ENCODE results near the gene GFY.

GFY gene

DNA sequence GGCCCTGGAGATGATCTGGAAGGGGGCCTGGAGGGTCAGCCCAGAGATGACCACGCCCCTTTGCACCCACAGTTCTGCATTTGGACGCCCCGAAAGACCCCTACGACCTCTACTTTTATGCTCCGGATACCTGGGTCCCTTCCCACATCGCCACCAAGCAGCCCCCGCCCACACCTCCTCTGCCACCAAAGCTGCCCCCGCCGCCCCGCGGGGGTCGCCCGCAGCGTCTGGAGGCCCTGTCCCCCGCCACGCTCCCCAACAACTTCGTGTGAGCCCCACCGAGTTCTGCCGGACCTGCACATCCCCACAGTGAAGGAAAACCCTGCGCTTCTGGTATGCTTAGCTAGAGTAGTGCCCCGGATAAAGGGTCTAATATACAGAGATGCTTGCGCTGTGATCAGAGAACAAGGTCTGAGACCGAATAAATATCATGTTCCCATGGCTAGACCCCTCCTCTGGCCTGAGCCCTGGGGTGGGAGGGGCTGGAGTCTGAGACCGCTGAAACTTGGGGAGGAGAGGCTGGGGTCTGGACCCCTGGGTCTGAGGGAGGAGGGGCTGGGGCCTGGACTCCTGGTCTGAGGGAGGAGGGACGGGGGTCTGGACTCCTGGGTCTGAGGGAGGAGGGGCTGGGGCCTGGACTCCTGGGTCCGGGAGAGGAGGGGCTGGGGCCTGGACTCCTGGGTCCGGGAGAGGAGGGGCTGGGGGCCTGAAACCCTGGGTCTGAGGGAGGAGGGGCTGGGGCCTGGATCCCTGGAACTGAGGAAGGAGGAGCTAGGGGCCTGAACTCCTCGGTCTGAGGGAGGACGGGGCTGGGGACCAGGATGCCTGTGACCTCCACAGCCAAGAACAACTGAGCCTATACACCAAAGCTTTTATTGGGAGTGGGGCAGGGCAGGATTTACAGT is 3.6 kb downstream of the GFY start:
- no peak for DNase-seq

DNA sequence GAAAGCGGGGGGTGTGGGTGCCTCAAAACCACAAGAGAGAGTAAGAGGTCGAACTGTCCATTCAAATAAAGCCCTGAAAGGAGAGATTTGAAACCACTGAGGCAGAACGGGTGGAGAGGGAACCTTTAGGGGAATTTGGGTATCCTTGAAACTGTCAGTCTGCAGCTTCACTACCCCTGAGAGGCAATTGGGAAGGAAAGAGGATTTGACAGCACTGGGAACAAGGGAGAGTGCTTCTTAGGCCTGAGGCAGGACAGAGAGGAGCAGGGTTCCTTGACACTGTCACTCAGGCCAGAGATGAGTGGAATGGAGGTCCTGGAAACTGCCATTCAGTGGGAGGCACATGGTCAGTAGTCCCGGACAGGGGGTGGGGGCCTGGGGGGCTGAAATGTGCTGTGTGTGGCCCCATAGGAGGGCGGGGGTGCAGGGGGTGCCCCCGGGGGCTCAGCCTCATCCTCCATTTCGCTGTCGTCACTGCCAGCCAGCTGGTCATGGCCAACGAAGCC is 5.0 kb downstream of the GFY start:
- DNase-seq: no peak

DNA sequence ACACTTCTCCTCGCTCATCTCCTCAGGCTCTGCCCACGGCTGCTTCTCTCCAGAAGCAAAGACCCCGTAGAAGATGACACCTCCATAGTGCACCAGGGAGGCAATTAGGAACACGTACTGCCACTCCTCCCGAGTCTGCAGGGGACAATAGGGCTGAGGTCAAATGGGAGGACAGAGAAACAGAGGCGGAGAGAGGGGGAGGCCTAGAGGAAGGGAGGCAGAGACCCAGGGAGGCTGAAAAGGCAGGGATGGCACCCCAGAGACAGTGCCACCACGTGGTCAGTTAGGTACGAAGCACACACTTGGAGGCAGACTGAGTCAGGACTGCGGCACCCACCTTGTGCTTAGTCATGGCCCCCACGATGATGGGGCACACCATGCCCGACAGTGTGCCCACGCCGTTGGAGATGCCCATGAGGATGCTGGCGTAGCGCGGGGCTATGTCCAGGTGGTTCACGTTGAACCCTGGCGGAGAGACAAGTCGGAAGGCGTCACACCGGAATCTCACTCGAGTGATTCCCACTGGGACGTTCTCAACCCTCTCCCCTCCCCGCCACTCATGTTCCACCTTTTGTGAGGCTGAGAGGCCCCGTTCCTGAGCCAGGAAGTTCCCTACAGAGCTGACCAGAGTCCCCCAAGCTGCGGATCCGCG is 5.6 kb downstream of the GFY start:
- DNase-seq: peak; percentile 38

DNA sequence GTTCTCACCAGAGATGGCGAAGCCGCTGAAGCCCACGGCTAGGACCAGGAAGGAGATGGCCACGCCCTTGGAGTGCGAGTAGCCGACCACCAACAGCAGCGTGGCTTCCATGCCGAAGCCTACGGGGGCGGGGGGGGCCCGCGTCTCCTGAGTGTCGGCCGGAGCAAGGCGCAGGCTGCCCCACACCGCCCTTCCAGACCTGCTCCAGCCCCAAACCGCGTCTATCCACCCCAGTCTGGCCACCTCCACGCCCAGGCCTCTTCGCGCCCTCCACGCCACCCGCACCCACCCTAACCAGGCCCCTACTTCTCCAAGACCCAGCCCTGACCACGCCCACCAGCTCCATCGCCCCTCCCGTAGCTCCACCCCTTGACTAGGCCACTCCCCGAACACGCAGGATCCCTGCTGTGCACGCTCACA is 6.2 kb downstream of the GFY start:
- no peak for DNase-seq

DNA sequence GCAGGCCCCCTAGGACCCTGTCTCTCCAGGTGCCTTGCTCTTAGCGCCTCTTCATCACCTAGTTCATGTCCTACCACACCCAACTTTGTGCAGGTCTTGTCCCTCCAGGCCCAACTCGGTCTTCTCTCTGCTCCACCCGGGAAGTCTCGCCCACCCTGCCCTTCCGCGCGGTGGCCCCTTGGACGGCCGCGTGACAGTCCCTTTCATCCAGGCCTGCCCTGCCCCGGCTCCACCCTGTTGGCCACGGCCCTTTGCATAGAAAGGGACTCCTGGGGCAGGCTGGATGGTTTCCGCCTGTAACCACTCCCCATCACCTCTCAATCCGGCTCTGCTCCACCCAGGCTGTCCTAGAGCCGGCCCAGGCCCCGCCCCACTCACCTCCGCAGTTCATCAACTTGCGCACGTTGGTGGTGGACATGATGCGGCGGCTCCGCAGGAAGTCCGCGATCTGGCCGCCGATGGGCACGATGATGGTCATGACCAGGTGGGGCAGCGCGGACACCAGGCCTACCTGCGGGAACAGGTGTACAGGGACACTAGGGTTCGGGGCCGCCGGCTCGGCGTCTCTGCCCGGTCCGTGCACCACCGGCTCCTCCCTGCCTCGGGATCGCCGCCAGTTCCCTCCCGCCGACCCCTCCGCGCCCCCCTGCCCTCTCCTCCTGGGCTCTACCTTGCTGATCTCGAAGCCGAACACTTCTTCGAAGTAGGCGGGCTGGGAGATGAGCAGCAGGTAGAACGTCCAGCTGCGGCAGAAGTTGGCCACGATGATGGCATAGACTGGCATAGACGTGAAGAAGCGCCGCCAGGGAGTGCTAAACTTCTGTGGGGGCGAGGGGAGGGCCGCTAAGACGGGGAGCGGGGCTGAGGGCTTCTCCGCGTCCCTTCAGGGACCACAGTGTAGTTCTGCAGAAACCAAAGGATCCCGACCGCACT is 7.2 kb downstream of the GFY start:
- DNase-seq: peak; percentile 39

DNA sequence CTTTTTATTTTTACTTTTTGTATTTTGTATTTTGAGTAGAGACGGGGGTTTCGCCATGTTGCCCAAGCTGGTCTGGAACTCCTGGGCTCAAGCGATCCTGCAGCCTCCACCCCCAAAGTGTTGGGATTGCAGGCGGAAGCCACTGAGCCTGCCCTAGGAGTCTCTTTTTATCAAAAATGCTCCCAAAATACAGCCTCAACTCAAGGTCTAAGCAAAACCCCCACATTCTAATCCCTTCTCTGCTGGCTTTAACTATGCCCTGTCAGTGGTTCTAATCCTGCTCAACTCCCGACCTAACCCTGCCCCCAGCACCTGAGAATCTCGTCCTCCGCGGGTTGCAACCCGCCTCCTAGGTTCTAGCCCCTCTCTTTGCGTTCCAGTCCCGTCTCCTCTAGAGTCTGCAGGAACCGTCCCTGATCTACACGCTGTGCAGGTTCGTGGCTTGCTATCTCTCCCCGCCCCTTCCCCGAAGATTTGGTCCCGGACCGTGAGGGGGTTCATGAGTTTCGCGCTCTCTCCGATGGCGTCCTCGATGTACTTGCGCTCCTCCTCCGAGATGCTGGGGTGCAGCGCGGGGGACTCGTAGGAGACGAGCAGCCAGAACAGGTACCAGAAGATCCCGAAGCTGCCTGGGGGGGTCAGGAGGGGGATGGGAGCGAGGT is 8.2 kb downstream of the GFY start:
- DNase-seq: no peak

DNA sequence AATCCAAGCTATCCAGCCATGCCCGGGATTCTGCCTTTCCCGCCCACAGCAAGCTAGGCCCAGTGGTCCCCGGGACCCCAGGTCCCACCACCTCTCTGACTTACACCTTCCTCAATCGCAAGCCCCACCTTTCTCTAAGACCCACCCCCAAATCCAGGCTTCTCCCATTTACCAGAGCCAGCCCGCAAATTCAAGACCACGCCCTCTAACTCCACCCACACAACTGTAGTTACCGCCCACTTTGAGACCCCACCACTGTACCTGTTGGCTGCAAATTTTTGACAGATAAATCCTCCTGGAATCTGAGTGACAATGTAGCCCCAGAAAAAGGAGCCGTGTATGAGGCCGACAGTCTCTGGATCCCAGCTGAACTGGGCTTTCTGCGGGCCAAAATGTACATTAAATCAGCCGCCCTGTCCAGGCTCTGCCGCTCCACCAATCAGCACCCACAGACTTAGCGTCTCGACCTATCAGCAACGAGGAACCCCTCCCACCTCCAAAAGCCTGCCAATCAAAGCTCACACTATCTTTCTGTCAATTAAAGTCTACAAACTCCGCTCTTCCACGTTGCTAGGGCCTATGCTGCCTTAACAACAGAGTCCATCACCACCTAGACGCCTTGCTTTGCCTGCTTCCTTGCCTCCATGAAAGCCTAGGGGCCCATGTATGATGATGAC is 9.9 kb downstream of the GFY start:
- DNase-seq: no peak

DNA sequence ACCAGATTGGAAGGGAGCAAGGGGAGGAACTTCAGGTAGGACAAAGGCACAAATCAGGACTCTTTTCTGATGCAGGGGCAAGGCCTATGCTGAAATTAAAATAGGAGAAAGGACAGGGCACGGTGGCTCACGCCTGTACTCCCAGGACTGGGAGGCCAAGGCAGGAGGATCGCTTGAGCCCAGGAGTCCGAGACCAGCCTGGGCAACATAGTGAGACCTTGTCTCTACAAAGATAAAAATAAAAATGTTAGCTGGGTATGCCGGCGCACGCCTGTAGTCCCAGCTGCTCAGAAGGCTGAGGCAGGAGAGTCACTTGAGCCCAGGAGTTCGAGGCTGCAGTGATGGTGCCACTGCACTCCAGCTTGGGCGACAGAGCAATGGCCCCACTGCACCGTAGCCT is 10.5 kb downstream of the GFY start:
- DNase-seq: no peak

DNA sequence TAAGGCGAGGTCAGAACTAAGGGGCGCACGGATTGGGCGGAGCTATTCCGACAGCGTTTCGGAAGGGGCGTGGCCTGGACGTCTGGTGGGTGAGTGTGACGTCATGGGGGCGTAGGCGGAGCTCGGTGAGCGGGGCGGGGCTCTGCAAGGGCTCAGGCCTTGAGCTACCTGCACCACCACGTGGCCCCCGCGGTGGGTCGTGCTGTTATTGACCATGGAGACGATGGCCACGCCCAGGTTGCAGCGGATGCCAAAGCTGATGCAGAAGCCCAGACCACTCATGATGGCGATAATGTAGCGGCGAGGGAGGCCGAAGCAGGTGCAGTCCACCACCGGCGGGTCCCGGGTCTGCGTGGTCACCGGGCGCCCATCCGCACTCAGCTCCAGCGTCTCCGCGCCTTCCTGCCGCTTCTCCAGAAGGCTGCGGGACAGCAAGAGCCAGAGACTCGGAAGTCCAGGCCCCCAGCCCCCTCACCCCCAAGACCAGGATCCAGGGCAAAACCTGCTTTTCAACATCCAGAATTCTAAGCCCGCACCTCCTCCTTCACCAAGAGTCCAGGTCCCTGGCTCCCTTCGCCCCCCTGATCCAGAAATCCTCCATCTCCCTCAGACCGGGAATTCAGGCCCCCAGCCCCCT is 11.3 kb downstream of the GFY start:
- DNase-seq: peak; percentile 58

DNA sequence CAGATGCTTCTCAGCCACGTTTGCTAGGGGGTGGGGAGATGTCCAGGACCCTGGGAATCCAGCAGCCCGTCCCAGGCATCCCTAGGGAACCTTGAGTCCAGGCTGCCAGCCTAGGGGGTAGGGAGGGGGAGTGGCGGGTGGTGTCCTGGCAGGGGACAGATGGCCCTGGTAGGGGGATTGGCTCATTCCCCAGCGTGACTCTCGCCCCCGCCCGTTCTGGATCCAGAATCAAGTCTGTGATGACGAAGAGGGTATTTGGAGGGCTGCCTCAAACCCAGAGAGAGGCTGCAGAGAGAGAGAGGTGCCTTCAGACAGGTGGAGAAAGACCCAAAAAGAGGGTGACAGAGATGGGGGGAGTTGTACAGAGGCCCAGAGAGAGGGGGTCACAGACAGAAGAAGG is 12.0 kb downstream of the GFY start:
- no peak for DNase-seq

DNA sequence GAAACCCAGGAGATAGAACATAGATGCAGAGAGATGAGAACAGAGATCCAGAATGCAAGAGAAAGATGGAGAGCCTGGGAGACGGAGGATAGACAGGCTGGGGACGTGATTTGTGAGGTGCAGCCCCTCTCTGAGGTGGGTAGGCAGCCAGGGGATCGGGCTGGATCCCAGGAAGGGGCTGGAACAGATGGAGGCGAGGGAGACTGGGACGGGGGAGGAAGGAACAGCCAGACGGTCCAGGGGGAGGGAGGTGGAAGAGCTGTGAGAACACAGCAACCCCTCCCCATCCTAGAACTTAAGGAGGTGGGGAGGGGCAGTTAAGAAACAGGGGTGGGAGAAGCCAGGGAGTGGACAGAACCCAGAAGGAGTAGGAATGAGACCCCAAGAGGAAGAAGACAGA is 13.1 kb downstream of the GFY start:
- DNase-seq: no peak

DNA sequence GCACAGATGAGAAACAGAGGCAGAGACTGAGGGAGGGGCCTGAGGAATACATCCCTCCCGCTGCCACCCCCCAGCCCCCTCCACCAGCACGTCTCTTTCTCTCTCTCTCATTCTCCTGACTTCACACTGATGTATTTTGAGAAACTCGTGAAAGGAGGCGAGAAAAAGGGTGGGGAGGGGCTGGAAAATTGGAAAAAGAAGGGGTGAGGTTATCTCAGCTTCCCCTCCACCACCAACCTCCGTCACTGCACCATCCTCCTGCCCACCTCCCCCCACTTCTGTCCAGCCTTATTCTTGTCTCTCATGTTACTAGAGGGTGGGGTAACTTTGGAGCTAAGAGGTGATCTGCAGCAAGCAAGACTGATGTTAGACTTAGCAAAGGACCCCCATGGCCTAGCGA is 14.6 kb downstream of the GFY start:
- DNase-seq: no peak

DNA sequence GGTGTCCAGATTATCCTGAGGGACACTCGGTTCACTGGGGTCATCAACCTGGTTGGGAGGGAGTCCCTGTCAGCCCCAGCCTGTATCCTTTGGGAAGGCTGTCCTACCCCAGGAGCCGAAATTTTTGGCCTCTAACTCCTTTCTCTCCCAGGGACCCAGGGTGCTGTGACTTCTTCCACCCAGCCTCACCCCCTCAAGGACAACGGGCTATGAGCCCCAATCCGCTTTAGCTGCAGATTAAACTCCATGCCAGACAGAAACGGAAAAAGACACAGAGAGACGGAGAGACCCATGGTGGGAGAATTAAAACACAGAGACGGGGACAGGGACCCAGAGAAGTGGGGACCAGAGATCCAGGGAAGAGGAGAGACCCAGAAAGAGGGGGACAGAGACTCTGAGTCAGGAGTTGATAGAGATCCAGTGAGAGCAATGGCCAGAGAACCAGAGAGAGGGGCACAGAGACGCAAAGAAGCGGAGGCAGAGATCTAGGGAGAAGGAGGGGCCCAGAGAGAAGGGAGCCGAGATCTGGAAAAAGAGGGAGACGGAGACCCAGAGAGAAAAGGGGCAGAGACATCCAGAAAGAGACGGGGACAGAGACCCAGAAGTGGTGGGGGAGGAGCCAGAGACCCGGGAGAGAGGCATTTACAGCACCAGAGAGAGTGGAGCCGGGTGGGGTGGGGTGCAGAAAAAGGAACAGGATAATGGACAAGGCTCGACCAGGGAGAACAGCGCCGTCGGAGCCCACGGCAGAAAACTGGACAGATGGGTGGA is 15.4 kb downstream of the GFY start:
- DNase-seq: no peak

DNA sequence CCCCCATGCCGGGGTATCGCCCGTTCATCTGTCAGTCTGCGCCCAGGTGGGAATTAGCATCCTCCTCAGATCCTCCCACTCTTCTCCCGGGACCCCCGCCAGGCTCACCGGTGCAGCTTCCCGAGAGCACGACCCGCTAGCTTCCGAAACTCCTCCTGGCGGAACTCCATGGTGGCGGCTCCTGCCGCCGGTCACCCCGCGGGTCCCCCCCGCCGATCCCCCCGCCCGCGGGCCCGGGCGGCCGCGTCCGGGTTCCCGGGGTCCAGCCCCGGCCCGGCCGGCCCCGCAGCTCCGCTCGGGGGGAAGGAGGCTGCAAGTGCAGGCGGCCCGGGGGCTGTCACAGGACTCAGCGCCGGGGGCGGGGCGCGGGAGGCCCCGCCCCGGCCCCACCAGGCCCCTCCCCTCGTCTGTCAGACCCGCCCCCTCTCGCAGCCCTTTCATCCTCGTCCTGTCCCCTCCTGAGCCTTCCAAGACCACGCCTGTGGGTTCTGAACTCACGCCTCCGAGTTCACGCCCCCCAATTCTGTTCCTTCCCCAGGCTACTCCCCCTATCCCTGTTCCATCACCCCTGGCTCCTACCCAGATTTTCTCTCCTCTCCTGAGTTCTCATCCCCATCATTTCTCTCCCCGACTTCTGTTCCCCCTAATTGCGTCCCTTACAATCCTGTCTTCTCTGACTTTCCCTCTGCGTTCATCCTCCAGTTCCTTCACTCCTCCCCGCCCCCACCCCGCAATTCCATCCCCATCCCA is 16.2 kb downstream of the GFY start, which contains the start of gene SLC17A7:
Gene SLC17A7 (minus strand): TSS at position 318 of the 750 bp plus-strand sequence. CDS start 148 bp downstream, at position 170.
- peak; percentile 49 for DNase-seq

DNA sequence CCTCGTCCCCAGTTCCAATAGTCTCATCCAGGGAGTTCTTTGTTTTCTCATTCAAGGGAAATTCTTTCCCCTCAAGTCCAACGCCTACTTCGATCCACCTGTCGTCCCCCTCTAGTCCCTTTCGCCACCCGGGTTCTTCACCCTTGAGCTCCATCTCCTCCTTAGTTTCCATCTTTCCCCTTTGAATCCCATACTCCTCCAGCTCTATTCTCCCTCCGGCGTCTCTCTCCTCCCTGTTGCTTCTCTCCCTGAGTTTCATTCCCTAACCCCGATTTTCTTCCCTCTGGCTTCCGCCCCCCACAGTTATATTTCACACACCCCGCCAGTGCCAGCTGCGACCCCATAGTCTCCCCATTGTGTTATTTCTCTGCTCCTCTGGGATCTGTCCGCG is 16.8 kb downstream of the GFY start:
- no peak for DNase-seq

DNA sequence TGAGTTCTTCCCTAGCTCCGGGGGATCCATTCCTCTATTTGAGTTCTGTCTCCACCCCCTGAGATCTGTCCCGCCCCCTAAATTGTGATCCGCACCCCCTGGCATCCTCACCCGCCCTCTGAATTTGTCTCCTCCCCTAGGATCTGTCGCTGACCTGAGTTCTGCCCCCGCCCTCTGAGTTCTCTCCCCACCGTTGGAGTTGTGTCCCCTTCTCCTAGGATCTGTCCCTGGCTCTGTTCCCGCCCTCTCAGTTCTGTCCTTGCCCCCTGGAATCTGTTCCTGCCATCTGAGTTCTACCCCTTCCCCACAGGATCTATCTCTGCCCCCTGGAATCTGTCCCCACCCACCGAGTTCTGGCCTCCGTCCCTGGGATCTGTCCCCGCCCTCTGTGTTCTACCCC is 17.2 kb downstream of the GFY start:
- peak; percentile 32 for DNase-seq

DNA sequence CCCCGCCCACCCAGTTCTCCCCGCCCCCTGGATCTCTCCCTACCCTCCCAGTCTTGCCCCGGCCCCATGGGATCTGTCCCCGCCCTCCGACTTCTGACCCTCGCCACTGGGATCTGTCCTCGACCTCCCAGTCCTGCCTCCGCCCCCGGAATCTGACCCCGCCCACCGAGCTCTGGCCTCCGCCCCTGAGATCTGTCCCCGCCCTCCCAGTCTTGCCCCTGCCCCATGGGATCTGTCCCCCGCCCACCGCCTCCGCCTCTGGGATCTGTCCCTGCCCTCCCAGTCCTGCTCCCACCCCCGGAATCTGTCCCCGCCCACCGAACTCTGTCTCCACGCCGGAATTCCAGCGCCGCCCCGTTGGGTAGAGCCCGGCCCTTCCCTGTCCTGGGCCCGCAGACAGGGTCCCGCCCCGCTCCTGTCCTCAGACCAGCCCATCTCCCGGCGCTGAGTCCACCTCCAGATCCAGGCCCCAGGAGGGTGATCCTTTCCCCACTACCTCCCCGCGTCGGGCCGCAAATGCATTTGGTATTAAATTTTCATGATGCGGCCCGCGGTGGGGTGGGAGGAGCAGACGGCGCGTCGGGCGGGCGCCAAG is 17.7 kb downstream of the GFY start:
- peak; percentile 59 for DNase-seq

DNA sequence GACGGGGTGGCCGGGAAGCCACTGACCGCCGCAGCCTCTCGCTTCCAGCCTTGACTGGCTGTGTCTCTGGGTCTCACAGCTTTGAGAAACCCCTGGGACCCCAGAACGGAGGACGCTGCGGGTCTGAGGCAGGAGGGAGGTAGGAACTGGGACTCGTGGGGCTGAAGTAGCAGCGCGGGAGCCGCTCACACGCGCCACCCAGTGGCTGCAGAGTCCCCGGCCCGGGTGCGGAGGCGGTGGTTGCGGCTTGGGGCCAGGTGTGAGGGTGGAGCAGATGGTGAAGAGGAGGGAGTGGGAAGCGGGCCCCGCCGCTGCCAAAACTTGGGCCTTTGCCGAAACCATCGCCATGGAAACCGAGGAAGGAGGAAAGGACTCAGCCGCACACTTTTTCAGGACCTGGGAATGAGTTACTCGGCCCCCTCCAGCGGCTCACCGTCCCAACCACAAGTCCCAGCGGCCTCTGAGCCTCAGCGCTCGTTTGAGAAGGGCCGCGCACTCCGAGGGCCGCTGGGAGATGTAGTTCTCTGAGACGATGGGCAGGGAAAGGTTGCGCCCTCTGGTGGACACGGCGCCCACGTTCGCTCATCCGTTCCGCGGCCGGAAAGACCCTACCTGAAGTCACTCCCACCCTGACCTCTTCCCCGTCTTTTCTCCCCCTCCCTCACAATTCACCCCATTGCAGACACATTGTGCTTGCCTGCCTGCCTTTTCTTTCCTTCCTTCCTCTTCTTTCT is 18.3 kb downstream of the GFY start:
- DNase-seq: peak; percentile 94
